NCI-H226 (cell line): ENCODE measurements around the gene FOXRED2.

ENCODE experiments used
- DNase-seq: peaks from one replicate; pipeline ENCODE4 v3.0.0-alpha.2; 2015

FOXRED2 gene

GRCh38 chr22:36445158-36445668, 61.6 kb downstream of the FOXRED2 start:
- DNase-seq = no peak

DNA sequence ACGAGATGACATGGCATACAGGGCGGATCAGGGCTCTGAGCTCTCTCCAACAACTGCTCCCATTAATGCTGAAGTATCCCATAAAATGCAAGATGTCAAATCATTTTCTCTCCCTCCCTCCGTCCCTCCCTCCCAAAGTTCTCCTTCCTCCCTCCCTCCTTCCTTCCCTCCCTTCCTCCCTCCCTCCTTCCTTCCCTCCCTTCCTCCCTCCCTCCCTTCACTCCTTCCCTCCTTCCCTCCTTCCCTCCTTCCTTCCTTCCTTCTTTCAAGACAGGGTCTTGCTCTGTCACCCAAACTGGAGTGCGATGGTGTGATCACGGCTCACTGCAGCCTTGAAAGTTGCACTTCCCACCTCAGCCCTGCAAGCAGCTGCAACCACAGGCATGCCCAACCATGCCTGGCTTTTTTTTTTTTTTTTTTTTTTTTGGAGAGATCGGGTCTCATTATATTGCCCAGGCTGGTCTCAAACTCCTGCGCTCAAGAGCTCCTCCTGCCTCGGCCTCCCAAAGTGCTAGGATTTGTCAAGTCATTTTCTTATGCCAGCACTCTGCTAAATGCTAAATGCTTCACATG, 63.6 kb downstream of the FOXRED2 start:
- no peak for DNase-seq

DNA sequence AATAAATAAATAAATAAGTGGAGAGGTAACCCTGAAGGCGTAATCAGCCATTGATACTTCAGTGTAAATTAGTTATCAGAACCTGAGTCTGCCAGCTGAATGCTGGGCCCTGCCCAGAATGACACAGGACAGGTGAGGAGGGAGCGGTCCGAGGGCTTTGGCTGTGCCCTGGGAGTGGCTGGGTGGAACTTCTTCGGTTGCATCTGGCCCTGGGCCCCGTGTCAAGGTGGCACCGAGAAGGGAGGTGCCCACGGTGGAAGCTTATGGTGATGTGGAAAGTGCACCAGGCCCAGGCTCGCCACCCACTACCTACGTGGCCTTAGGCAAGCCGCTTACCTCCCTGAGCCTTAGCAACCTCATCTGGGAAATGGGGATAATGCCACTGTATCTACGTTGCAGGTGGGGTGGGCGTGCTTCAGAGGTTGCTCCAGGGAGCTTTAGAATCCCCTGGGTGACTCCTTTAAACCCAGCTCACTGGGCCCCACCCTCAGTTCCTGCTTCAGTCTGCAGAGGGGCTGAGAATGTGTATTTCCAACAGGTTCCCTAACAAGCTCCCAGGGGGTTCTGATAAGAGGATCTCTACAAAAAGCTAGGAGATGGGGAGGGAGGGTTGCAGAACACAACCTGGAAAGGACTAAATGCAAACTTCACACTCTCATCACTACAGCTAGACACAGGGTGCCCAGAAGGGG, 64.2 kb downstream of the FOXRED2 start:
- DNase-seq = no peak

DNA sequence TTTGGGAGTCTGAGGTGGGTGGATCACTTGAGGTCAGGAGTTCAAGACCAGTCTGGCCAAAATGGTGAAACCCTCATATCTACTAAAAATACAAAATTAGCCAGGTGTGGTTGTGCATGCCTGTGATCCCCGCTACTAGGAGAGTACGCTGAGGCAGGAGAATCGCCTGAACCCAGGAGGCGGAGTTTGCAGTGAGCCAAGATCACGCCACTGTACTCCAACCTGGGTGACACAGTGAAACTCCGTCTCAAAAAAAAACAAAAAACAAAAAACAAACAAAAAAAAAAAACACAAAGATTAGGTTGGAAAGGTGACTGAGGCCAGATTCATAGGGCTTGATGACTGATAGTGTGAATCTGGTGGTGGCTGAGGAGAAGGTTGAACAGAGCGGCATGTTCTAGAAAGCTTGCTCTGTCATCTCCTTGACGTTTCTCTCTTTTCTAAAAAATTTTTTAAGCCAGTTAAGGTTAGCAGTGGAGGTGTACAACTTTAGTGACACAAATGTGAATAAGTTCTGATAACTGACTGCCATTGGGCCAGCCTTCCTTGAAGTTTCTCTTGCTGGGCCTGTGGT, 66.3 kb downstream of the FOXRED2 start:
- DNase-seq = no peak

GRCh38 chr22:36439481-36440271, 67.2 kb downstream of the FOXRED2 start:
- DNase-seq = peak; percentile 36
